Mesenchymal stem cell (in vitro differentiated cells and primary cell): ENCODE data around the gene CFAP99.
A peak's percentile ranks its signal among the peaks of the same experiment; 100 is the strongest.

Source experiments
- DNase-seq: peaks from one replicate; pipeline ENCODE4 v3.0.0-alpha.2; 2013
- H2AFZ ChIP-seq: one replicate; pipeline ENCODE4 v1.6.1; 2013; ENCODE audit warnings: low read depth, mild to moderate bottlenecking, control low read depth, inconsistent platforms, low read length, moderate library complexity
- H2AK5ac ChIP-seq: 2 replicates; pipeline ENCODE4 v1.6.1; 2013; ENCODE audit warnings: low read length, moderate library complexity, mild to moderate bottlenecking, inconsistent platforms; ENCODE audit not compliant: severe bottlenecking
- H2BK120ac ChIP-seq: one replicate; pipeline ENCODE4 v1.6.1; 2013; ENCODE audit warnings: low read depth, mild to moderate bottlenecking, inconsistent platforms, low read length, moderate library complexity
- H2BK12ac ChIP-seq, 2 experiments: one replicate each; pipeline ENCODE4 v1.6.1; 2013; ENCODE audit warnings: inconsistent platforms in 2 of 2, low read length in 2 of 2, mild to moderate bottlenecking in 2 of 2, moderate library complexity in 2 of 2, control low read depth in 1 of 2
- H2BK15ac ChIP-seq: one replicate; pipeline ENCODE4 v1.6.1; 2013; ENCODE audit warnings: mild to moderate bottlenecking, low read depth, inconsistent platforms; ENCODE audit not compliant: poor library complexity, severe bottlenecking
- H2BK5ac ChIP-seq: 2 replicates; pipeline ENCODE4 v1.6.1; 2013; ENCODE audit warnings: low read depth, mild to moderate bottlenecking, low read length, control low read depth, inconsistent platforms; ENCODE audit not compliant: poor library complexity, severe bottlenecking
- H3K14ac ChIP-seq, 2 experiments: one replicate each; pipeline ENCODE4 v1.6.1; 2013; ENCODE audit warnings: inconsistent platforms in 2 of 2, low read length in 2 of 2, control low read depth in 1 of 2, mild to moderate bottlenecking in 1 of 2, moderate library complexity in 1 of 2
- H3K18ac ChIP-seq, 2 experiments: one replicate each; pipeline ENCODE4 v1.6.1; 2013; ENCODE audit warnings: inconsistent platforms in 2 of 2, low read length in 2 of 2, control low read depth in 1 of 2, low read depth in 1 of 2, mild to moderate bottlenecking in 1 of 2
- H3K23ac ChIP-seq, 2 experiments: one replicate each; pipeline ENCODE4 v1.6.1; 2013; ENCODE audit warnings: inconsistent platforms in 2 of 2, low read length in 2 of 2, mild to moderate bottlenecking in 2 of 2, moderate library complexity in 2 of 2, control low read depth in 1 of 2
- H3K27ac ChIP-seq: 2 replicates; pipeline ENCODE4 v1.5.1; 2013; ENCODE audit warnings: mild to moderate bottlenecking, moderate library complexity, low read length, control low read depth, inconsistent platforms; ENCODE audit not compliant: poor library complexity, severe bottlenecking
- H3K27me3 ChIP-seq, 2 experiments: 2 replicates each; pipeline versions ENCODE4 v1.6.1 to v1.7.0; 2013; ENCODE audit warnings: low read length in 2 of 2, mild to moderate bottlenecking in 2 of 2, moderate library complexity in 2 of 2, control low read depth in 1 of 2, inconsistent platforms in 1 of 2; ENCODE audit not compliant: control insufficient read depth in 1 of 2, insufficient read depth in 1 of 2
- H3K36me3 ChIP-seq, 2 experiments: 2 replicates each; pipeline versions ENCODE4 v1.6.1 to v1.7.0; 2013; ENCODE audit warnings: low read length in 2 of 2, control low read depth in 1 of 2, inconsistent platforms in 1 of 2, low read depth in 1 of 2, mild to moderate bottlenecking in 1 of 2; ENCODE audit not compliant: insufficient read depth in 2 of 2, control insufficient read depth in 1 of 2
- H3K4ac ChIP-seq, 2 experiments: one replicate each; pipeline ENCODE4 v1.6.1; 2013; ENCODE audit warnings: inconsistent platforms in 2 of 2, low read length in 2 of 2, mild to moderate bottlenecking in 2 of 2, moderate library complexity in 2 of 2, control low read depth in 1 of 2, low read depth in 1 of 2
- H3K4me1 ChIP-seq: 2 replicates; pipeline ENCODE4 v1.6.1; 2013; ENCODE audit warnings: low read depth, low read length, control low read depth; ENCODE audit not compliant: control insufficient read depth, insufficient read depth
- H3K4me2 ChIP-seq: 2 replicates; pipeline ENCODE4 v1.6.1; 2013; ENCODE audit warnings: low read length, mild to moderate bottlenecking, inconsistent platforms; ENCODE audit not compliant: poor library complexity, severe bottlenecking
- H3K4me3 ChIP-seq, 2 experiments: 2 replicates each; pipeline versions ENCODE4 v1.5.1 to v1.7.0; 2013; ENCODE audit warnings: low read length in 2 of 2, mild to moderate bottlenecking in 2 of 2, control low read depth in 1 of 2, low read depth in 1 of 2; ENCODE audit not compliant: insufficient read depth in 1 of 2
- H3K79me1 ChIP-seq: replicated peaks from 2 replicates; pipeline ENCODE4 v1.6.1; 2013; ENCODE audit warnings: mild to moderate bottlenecking, control low read depth, low read length, inconsistent platforms; ENCODE audit not compliant: poor library complexity, severe bottlenecking
- H3K9ac ChIP-seq: 2 replicates; pipeline ENCODE4 v1.7.0; 2013; ENCODE audit warnings: mild to moderate bottlenecking, low read length, moderate library complexity
- H3K9me3 ChIP-seq: 2 replicates; pipeline ENCODE4 v1.7.0; 2013; ENCODE audit warnings: mild to moderate bottlenecking, low read length; ENCODE audit not compliant: control insufficient read depth
- H4K8ac ChIP-seq: one replicate; pipeline ENCODE4 v1.6.1; 2013; ENCODE audit warnings: inconsistent platforms, mild to moderate bottlenecking, low read length, moderate library complexity
- H4K91ac ChIP-seq: one replicate; pipeline ENCODE4 v1.6.1; 2013; ENCODE audit warnings: mild to moderate bottlenecking, low read length, inconsistent platforms
- WGBS: methylation state at CpG from one replicate; pipeline ENCODE4 v1.1.7; 2013; ENCODE audit warnings: mixed read lengths; 5-methylcytosine and 5-hydroxymethylcytosine counted together

The CFAP99 gene

DNA sequence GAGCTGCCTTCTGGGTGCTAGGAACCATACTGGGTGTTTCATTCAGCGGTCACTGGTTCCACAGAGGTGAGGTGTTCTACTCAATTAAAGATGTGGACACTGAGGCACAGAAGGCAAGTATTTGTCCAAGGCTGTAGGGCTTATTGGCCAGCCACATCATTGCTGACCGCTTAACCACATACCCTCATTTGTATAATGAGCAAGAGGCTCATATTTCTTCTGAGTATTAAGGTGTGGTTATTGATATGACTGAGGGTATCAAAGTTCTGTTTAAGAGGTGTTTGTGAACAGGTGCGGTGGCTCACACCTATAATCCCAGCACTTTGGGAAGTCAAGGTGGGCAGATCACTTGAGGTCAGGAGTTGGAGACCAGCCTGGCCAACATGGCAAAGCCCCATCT, 64.5 kb downstream of the CFAP99 start:
- Histone ChIP-seq H3K14ac (no peak overlapping the region), H4K8ac (no peak overlapping the region), H3K79me1 (no peaks in the 10 kb centered on the region), H3K9me3 (no peaks in the 10 kb centered on the region), H3K4ac (no peak overlapping the region), H2BK5ac (no peak overlapping the region), H2AFZ (no peak overlapping the region), H3K36me3 (peaks cover 0 to 12% of the 10 kb centered on the region in 2 experiments), H2BK120ac (no peak overlapping the region), H3K23ac (no peak overlapping the region), H3K4me3 (no peak overlapping the region), H3K9ac (no peak overlapping the region), H3K4me1 (peaks cover 15% of the 10 kb centered on the region), H2AK5ac (no peak overlapping the region), H3K18ac (no peak overlapping the region), H3K27me3 (no peaks in the 10 kb centered on the region), H3K4me2 (no peak overlapping the region), H3K27ac (no peak overlapping the region), H4K91ac (no peak overlapping the region), H2BK12ac (no peak overlapping the region), H2BK15ac (no peak overlapping the region)
- WGBS: 100% methylated on average over 2 of the region's 3 CpGs
- no peak for DNase-seq

DNA sequence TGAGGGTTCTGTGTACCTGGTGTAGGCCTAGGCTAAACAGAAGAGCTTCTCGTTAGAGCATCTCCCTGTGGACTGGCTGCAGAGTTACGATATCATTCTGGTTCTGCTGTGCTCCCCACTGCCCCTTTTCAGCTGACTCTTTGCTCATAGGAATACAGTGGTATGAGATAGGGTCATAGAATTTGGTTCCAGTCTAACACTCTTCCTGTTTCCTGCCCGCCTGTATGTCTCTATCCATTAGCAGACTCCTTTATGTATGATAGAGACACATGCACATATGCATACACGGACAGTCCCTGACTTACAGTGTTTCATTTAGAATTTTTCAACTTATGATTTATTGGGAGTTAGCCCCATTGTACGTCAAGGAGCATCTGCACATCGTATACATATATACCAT, 65.4 kb downstream of the CFAP99 start:
- no peak overlapping the region for H3K18ac ChIP-seq
- no peak overlapping the region for H3K9ac ChIP-seq
- no peak overlapping the region for H3K4me3 ChIP-seq
- H3K27me3 ChIP-seq: no peaks in the 10 kb centered on the region
- DNase-seq: no peak
- WGBS: 96% methylated on average over 2 of the region's 6 CpGs
- H3K36me3 ChIP-seq: peaks cover 3 to 10% of the 10 kb centered on the region in 2 experiments
- no peak overlapping the region for H4K91ac ChIP-seq
- no peak overlapping the region for H2BK120ac ChIP-seq
- no peak overlapping the region for H2BK12ac ChIP-seq
- H2AFZ ChIP-seq: no peak overlapping the region
- H3K4me2 ChIP-seq: no peak overlapping the region
- no peak overlapping the region for H2BK5ac ChIP-seq
- H3K4me1 ChIP-seq: peaks cover 9% of the 10 kb centered on the region
- no peak overlapping the region for H3K23ac ChIP-seq
- H3K79me1 ChIP-seq: no peaks in the 10 kb centered on the region
- no peak overlapping the region for H2AK5ac ChIP-seq
- no peak overlapping the region for H2BK15ac ChIP-seq
- no peak overlapping the region for H4K8ac ChIP-seq
- H3K27ac ChIP-seq: no peak overlapping the region
- H3K4ac ChIP-seq: no peak overlapping the region
- H3K9me3 ChIP-seq: no peaks in the 10 kb centered on the region
- H3K14ac ChIP-seq: no peak overlapping the region

DNA sequence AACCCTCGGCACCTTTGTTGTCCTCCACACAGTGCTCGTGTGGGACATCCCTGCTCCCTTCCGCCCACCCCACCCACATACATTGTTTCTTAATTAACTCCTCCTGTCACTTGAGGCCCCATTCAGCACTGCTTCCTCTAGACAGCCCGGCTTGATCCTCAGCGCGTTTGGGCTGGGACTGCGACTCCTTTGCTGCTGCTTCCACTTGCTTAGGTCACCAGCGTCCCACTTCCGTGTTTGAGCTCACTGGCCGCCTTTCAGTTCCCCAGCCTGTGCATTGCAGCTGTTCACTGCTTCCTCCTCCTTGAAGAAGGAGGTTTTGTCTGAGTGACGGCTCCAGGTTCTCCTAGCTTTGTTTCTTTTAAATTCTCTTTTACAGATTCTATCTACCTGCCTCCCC, 66.2 kb downstream of the CFAP99 start:
- peaks cover 10 to 16% of the 10 kb centered on the region in 2 experiments for H3K36me3 ChIP-seq
- H3K79me1 ChIP-seq: no peaks in the 10 kb centered on the region
- H2BK5ac ChIP-seq: no peak overlapping the region
- H3K4me3 ChIP-seq: peak overlapping the region in 1 of 2 experiments; percentile 35
- H3K18ac ChIP-seq: no peak overlapping the region
- H2AK5ac ChIP-seq: no peak overlapping the region
- H4K91ac ChIP-seq: no peak overlapping the region
- no peak overlapping the region for H3K4ac ChIP-seq
- no peak overlapping the region for H2AFZ ChIP-seq
- no peak overlapping the region for H3K27ac ChIP-seq
- no peak overlapping the region for H3K4me2 ChIP-seq
- H4K8ac ChIP-seq: no peak overlapping the region
- peak overlapping the region; percentile 17 for H3K9ac ChIP-seq
- DNase-seq: no peak
- no peak overlapping the region for H2BK120ac ChIP-seq
- WGBS: 86% methylated on average over 11 of the region's 11 CpGs
- no peaks in the 10 kb centered on the region for H3K9me3 ChIP-seq
- H2BK12ac ChIP-seq: no peak overlapping the region
- H3K27me3 ChIP-seq: no peaks in the 10 kb centered on the region
- peaks cover 13% of the 10 kb centered on the region for H3K4me1 ChIP-seq
- no peak overlapping the region for H3K23ac ChIP-seq
- no peak overlapping the region for H3K14ac ChIP-seq
- no peak overlapping the region for H2BK15ac ChIP-seq

DNA sequence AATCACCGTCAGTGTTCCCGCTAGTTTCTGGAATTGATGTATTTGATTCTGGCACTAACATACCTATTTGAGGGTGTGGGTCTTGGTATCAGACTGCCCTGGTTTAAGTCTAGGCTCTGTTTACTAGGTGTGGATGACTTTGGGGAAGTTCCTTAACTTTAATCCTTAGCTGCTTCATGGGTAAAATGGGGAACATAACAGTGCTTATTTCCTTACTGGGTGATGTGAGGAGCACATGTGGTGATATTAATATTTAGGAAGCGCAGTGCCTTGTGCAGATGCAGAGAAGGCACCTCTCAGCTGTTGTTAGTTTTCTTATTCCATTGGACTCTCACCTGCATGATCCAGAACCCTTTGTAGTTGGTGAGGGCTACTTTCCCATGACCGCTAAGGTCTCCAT, 67.2 kb downstream of the CFAP99 start:
- no peak overlapping the region for H2BK120ac ChIP-seq
- 98% methylated on average over 4 of the region's 4 CpGs for WGBS
- H3K36me3 ChIP-seq: peaks cover 16 to 19% of the 10 kb centered on the region in 2 experiments
- H3K4me2 ChIP-seq: no peak overlapping the region
- no peak overlapping the region for H4K91ac ChIP-seq
- H3K4ac ChIP-seq: no peak overlapping the region
- H2AFZ ChIP-seq: no peak overlapping the region
- H2AK5ac ChIP-seq: no peak overlapping the region
- H2BK15ac ChIP-seq: no peak overlapping the region
- H4K8ac ChIP-seq: no peak overlapping the region
- H3K27ac ChIP-seq: no peak overlapping the region
- no peak overlapping the region for H3K14ac ChIP-seq
- H3K9me3 ChIP-seq: no peaks in the 10 kb centered on the region
- no peak overlapping the region for H2BK12ac ChIP-seq
- H3K79me1 ChIP-seq: no peaks in the 10 kb centered on the region
- H3K9ac ChIP-seq: no peak overlapping the region
- H3K18ac ChIP-seq: no peak overlapping the region
- no peak overlapping the region for H3K4me3 ChIP-seq
- H3K23ac ChIP-seq: no peak overlapping the region
- DNase-seq: no peak
- H2BK5ac ChIP-seq: no peak overlapping the region
- no peaks in the 10 kb centered on the region for H3K27me3 ChIP-seq
- H3K4me1 ChIP-seq: peaks cover 13% of the 10 kb centered on the region
